Activated naive CD4-positive, alpha-beta T cell treated with anti-CD3 and anti-CD28 coated beads for 36 hours (primary cell): Measurements from ENCODE around the gene TMEM151B. TPM values are rescaled to one million over a fixed set of nuclear protein-coding genes. Genes with fewer than 3 reads are reported as not detected.

Experiments
- CTCF ChIA-PET: fragments of 350-600 bp; sonication (Branson Sonifier 250); formaldehyde crosslinking; loops from one replicate; lab custom pipeline; 2021; ENCODE audit warnings: antibody characterized with exemption; lab: Charles Lee
- DNase-seq: peaks from one replicate; pipeline ENCODE4 v3.0.0-alpha.2; 2020
- H3K27ac Mint-ChIP-seq: one replicate; pipeline ENCODE4 v1.8.0; 2021; ENCODE audit warnings: mild to moderate bottlenecking, mixed read lengths
- H3K27me3 Mint-ChIP-seq: one replicate; pipeline ENCODE4 v1.8.0; 2021; ENCODE audit warnings: low read depth, mixed read lengths
- H3K36me3 Mint-ChIP-seq: one replicate; pipeline ENCODE4 v1.8.0; 2021; ENCODE audit warnings: low read depth, mixed read lengths
- H3K4me1 Mint-ChIP-seq: one replicate; pipeline ENCODE4 v1.8.0; 2021; ENCODE audit warnings: low read depth, mixed read lengths
- H3K4me3 Mint-ChIP-seq: one replicate; pipeline ENCODE4 v1.8.0; 2021; ENCODE audit warnings: mild to moderate bottlenecking, moderate library complexity, mixed read lengths
- H3K9me3 Mint-ChIP-seq: one replicate; pipeline ENCODE4 v1.8.0; 2021; ENCODE audit warnings: mixed read lengths
- intact Hi-C: fragments of 100-400 bp; cut with micrococcal nuclease; formaldehyde crosslinking; loops from one replicate; pipeline ENCODE4 v1.15.1; 2023
- total RNA-seq, 2 experiments: library from RNA; stranded (reverse); gene quantifications; one replicate each; pipeline ENCODE4 v1.2.3, GENCODE V29; 2021

Gene TMEM151B
- total RNA-seq, 2 experiments from 2014 or later = not detected

DNA sequence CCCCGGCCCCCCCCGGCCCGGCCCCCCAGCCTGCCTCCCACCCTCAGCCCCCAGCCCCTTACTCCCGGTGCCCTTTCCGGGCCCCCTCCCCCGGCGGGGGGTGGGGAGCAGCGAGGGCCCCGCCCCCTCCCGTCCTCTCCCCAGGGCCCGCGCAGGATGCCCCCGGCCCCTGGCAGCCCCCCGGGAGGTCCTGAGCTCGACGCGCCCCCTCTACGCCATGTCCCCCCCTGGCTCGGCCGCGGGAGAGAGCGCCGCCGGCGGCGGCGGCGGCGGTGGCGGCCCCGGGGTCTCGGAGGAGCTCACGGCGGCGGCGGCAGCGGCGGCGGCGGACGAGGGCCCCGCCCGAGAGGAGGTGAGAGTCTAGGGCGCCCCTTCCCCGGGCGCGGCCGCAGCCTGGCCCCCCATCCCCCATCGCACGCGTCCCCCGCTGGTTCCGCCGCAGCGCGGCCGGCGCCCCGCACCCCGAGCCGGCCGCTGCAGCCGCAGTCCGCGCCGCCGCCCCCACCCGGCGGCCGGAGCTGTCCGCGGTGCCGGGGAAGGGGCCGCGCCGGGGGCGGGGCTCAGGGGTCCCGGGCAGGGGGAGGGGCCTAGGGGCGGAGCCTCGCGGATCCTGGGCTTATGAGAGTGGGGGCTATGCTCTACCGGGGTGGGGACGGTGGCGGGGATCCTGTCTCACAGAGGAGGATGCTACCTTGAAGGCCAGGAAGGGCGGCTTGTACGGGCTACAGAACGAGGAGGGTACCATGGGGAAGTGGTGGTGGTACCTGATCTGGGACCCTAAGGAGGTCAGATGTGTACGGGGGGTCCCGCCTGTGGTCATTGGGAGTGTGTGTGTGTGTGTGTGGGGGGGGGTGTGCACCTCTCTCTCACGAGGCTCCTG, 516 bp downstream of the TMEM151B start:
- intact Hi-C loops = no loop called here
- CTCF ChIA-PET = interaction anchor here (1.1 kb wide), 1 partner anchor 101 kb away, joined by 3 read pairs; no protein-coding TSS in a partner anchor
- Mint-ChIP-seq H3K27me3 (peaks cover 48% of the 10 kb centered on the region), H3K27ac (no peak overlapping the region), H3K36me3 (no peaks in the 10 kb centered on the region), H3K4me1 (peaks cover 32% of the 10 kb centered on the region), H3K9me3 (no peaks in the 10 kb centered on the region), H3K4me3 (peak overlapping the region; percentile 52)
- DNase-seq = no peak

DNA sequence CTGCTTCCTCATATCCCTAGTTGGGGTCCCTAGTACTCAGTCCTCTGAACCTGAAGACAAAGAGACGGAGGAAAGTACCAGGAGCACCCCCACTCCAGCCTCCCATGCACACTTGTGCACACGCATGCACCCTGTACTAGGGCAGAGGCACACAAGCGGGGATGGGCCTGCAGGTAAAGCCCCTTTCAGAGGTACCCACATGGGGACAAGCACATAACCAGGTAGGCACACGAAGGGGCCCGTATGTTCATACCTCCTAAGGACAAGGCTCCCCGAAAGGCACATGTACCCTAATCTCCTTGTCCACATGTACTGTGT, 1.1 kb downstream of the TMEM151B start:
- Mint-ChIP-seq H3K4me1 (peaks cover 26% of the 10 kb centered on the region), H3K4me3 (peak overlapping the region; percentile 52), H3K36me3 (no peaks in the 10 kb centered on the region), H3K27me3 (peaks cover 48% of the 10 kb centered on the region), H3K9me3 (no peaks in the 10 kb centered on the region), H3K27ac (no peak overlapping the region)
- no peak for DNase-seq
- CTCF ChIA-PET = no interaction called here
- intact Hi-C loops = no loop called here

DNA sequence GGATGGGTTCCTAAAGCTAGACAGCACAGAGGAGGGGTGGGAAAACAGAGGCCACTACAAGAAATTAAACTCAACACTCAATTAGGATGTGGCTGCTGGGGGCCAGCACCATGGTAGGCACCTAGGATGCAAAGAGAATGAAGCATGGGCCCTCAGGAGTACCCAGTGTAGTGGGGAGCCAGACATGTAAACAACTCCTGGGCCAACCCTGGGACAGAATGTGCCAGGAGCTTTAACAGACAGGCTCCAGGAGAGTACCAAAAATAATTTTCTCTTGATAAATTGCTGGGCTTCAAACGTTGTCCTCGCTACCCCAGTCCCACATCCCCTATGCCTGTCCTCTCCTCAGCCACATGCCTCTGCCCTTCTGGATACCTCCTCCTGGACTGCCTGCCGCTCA, 1.7 kb downstream of the TMEM151B start:
- peaks cover 52% of the 10 kb centered on the region for H3K27me3 Mint-ChIP-seq
- no peak overlapping the region for H3K4me3 Mint-ChIP-seq
- no peak for DNase-seq
- intact Hi-C loops = no loop called here
- H3K4me1 Mint-ChIP-seq = peaks cover 21% of the 10 kb centered on the region
- no peak overlapping the region for H3K27ac Mint-ChIP-seq
- no peaks in the 10 kb centered on the region for H3K36me3 Mint-ChIP-seq
- H3K9me3 Mint-ChIP-seq = no peaks in the 10 kb centered on the region
- CTCF ChIA-PET = interaction anchor here (0.7 to 1.0 kb wide), 2 partner anchors 33 to 41 kb away, joined by 3 read pairs; partner anchors contain the start of gene AARS2

DNA sequence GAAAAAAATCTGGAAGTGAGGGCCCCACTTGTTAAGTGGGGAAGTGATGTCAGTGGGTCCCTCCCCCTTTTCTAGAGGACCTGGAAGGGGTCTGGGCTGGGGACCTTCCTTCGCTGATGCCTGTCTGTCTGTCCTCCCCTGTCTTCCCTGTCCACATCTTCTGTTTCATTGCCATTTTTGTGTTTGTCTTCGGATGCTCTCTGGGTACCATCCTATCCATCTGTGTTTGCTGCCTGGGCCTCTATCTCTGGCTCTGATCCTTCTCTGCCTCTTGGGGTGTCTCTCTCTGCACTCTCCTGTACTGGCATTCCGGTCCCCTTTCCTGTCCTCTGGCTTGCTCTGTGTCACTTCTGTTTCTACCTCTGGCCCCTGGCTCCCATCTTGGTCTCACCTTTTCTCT, 2.3 kb downstream of the TMEM151B start:
- CTCF ChIA-PET = interaction anchor here (0.7 to 1.0 kb wide), 2 partner anchors 33 to 40 kb away, joined by 3 read pairs; partner anchors contain the start of gene AARS2
- H3K27me3 Mint-ChIP-seq = peaks cover 58% of the 10 kb centered on the region
- no peak overlapping the region for H3K4me3 Mint-ChIP-seq
- no peaks in the 10 kb centered on the region for H3K36me3 Mint-ChIP-seq
- H3K27ac Mint-ChIP-seq = no peak overlapping the region
- intact Hi-C loops = no loop called here
- DNase-seq = no peak
- no peaks in the 10 kb centered on the region for H3K9me3 Mint-ChIP-seq
- peaks cover 19% of the 10 kb centered on the region for H3K4me1 Mint-ChIP-seq

DNA sequence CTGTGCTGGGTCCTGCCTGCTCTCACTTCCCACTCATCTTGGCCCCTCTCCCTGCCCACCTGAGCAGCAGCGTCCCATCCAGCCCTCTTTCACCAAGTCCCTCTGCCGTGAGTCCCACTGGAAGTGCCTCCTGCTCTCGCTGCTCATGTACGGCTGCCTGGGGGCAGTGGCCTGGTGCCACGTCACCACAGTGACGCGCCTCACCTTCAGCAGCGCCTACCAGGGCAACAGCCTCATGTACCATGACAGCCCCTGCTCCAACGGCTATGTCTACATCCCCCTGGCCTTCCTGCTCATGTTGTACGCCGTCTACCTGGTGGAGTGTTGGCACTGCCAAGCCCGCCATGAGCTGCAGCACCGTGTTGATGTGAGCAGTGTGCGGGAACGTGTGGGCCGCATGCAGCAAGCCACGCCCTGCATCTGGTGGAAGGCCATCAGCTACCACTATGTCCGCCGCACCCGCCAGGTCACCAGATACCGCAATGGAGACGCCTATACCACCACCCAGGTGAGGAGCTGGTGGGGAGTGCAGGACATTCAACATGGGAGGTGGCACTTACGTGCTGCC, 2.8 kb downstream of the TMEM151B start:
- DNase-seq = no peak
- intact Hi-C loops = no loop called here
- CTCF ChIA-PET = interaction anchor here (1.0 kb wide), 1 partner anchor 32 kb away, joined by 3 read pairs; no protein-coding TSS in a partner anchor
- Mint-ChIP-seq H3K4me1 (peaks cover 18% of the 10 kb centered on the region), H3K9me3 (no peaks in the 10 kb centered on the region), H3K27ac (no peak overlapping the region), H3K4me3 (no peak overlapping the region), H3K36me3 (no peaks in the 10 kb centered on the region), H3K27me3 (peaks cover 64% of the 10 kb centered on the region)

DNA sequence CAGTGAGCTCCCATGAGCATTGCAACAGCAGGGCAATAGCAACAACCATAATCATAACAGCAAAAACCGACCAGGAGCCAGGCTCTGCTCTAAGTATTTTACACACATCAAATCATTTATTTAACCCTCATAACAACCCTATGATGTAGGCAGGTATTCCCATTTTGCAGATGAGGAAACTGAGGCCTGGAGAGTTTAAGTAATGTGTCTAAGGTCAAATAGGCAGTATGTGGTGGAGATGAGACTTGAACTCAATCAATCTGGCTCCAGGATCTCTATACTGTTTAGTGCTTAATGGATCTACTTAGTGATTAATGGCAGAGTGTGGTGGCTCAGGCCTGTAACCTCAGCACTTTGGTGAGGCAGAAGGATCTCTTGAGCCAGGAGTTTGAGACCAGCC, 3.4 kb downstream of the TMEM151B start:
- no peak overlapping the region for H3K27ac Mint-ChIP-seq
- H3K4me1 Mint-ChIP-seq = peaks cover 17% of the 10 kb centered on the region
- H3K4me3 Mint-ChIP-seq = no peak overlapping the region
- intact Hi-C loops = no loop called here
- H3K27me3 Mint-ChIP-seq = peaks cover 62% of the 10 kb centered on the region
- no peak for DNase-seq
- CTCF ChIA-PET = no interaction called here
- no peaks in the 10 kb centered on the region for H3K9me3 Mint-ChIP-seq
- H3K36me3 Mint-ChIP-seq = no peaks in the 10 kb centered on the region

DNA sequence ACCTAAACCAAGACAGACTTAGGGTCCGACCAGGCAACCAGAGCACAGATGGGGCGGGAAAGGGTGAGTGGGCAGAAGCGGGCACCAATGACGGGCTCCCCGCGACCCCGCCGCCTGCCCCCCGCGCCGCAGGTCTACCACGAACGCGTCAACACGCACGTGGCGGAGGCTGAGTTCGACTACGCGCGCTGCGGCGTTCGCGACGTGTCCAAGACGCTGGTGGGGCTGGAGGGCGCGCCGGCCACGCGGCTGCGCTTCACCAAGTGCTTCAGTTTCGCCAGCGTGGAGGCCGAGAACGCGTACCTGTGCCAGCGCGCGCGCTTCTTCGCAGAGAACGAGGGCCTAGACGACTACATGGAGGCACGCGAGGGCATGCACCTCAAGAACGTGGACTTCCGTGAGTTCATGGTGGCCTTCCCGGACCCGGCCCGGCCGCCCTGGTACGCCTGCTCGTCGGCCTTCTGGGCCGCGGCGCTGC, 5.1 kb downstream of the TMEM151B start:
- H3K4me1 Mint-ChIP-seq = peaks cover 2% of the 10 kb centered on the region
- no peak overlapping the region for H3K27ac Mint-ChIP-seq
- intact Hi-C loops = no loop called here
- no peak overlapping the region for H3K4me3 Mint-ChIP-seq
- no peak for DNase-seq
- peaks cover 59% of the 10 kb centered on the region for H3K27me3 Mint-ChIP-seq
- no peaks in the 10 kb centered on the region for H3K9me3 Mint-ChIP-seq
- CTCF ChIA-PET = interaction anchor here (0.7 to 2.1 kb wide), 5 partner anchors 8 to 349 kb away, joined by 3 to 9 read pairs (median 3); partner anchors contain the start of gene AARS2
- no peaks in the 10 kb centered on the region for H3K36me3 Mint-ChIP-seq

DNA sequence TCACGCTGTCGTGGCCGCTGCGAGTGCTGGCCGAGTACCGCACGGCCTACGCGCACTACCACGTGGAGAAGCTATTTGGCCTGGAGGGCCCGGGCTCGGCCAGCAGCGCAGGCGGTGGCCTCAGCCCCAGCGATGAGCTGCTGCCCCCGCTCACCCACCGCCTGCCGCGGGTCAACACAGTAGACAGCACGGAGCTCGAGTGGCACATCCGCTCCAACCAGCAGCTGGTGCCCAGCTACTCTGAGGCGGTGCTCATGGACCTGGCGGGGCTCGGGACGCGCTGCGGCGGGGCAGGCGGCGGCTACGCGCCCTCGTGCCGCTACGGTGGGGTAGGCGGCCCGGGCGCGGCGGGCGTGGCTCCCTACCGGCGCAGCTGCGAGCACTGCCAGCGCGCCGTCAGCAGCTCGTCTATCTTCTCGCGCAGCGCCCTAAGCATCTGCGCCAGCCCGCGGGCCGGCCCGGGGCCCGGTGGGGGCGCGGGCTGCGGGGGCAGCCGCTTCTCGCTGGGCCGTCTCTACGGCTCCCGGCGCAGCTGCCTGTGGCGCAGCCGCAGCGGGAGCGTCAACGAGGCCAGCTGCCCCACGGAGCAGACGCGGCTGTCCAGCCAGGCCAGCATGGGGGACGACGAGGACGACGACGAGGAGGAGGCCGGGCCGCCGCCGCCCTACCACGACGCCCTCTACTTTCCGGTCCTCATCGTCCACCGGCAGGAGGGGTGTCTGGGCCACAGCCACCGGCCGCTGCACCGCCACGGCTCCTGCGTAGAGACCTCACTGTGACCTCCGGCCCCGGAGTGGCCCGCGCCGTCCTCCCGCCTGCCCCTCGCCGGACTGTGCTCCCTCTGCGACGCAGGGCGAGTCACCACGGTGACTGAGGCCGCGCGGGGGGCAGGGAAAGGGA, 5.7 kb downstream of the TMEM151B start:
- H3K4me1 Mint-ChIP-seq = peaks cover 1% of the 10 kb centered on the region
- H3K36me3 Mint-ChIP-seq = no peaks in the 10 kb centered on the region
- no peak overlapping the region for H3K4me3 Mint-ChIP-seq
- peak; percentile 18 for DNase-seq
- intact Hi-C loops = no loop called here
- CTCF ChIA-PET = interaction anchor here (0.7 to 2.1 kb wide), 5 partner anchors 9 to 350 kb away, joined by 3 to 9 read pairs (median 3); partner anchors contain the start of gene AARS2
- no peak overlapping the region for H3K27ac Mint-ChIP-seq
- H3K9me3 Mint-ChIP-seq = no peaks in the 10 kb centered on the region
- peaks cover 60% of the 10 kb centered on the region for H3K27me3 Mint-ChIP-seq

DNA sequence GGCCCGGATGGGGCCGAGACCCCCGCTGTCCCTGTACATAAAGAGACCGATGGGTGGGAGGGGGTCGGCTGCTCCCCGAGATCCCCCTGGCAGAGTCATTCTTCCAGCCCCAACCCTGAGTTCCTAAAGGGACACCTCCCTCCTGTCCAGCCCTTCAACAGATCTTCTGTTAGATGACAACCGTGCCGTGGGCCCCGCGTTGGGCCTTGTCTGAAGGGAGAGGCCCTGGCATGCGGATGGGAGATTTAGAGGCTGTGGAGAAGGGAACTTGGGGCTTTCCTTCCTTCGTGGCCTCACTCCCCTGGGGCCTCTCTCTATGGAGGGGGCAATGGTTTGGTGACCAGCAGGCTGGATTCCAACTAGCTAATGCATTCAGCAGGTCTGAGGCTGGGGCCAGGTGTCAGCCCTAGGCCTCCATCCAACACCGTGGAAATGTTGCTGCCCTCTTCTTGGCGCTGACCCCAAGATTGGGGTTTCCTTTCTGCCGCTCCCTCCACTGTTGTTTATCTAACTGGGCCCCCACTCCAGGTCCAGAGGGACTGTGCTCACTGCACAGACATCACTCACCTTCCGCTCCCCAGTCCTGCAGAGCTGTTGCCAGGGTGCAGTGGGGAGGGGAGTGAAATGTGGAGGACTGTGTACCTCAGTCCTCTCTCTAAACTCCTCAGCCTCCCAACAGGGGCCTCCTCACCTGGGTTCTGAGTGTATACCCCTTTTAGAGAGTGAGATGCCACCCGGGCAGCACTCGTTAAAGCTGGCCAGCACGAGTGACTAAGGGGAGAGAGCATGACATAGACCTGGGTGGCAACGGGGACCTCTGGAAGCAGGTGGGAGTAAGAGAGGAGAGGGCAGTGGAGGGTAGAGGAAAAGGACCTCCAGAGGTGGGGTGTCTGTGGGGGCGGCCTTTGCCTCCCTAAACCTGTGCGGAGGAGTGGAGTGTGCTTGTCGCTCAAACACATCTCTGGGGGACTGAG, 6.7 kb downstream of the TMEM151B start:
- intact Hi-C loops = no loop called here
- no peak overlapping the region for H3K4me3 Mint-ChIP-seq
- peaks cover 53% of the 10 kb centered on the region for H3K27me3 Mint-ChIP-seq
- no peak for DNase-seq
- no peak overlapping the region for H3K27ac Mint-ChIP-seq
- CTCF ChIA-PET = interaction anchor here (3.3 kb wide), 1 partner anchor 9 kb away, joined by 20 read pairs; no protein-coding TSS in a partner anchor
- no peaks in the 10 kb centered on the region for H3K9me3 Mint-ChIP-seq
- H3K36me3 Mint-ChIP-seq = no peaks in the 10 kb centered on the region
- no peaks in the 10 kb centered on the region for H3K4me1 Mint-ChIP-seq

DNA sequence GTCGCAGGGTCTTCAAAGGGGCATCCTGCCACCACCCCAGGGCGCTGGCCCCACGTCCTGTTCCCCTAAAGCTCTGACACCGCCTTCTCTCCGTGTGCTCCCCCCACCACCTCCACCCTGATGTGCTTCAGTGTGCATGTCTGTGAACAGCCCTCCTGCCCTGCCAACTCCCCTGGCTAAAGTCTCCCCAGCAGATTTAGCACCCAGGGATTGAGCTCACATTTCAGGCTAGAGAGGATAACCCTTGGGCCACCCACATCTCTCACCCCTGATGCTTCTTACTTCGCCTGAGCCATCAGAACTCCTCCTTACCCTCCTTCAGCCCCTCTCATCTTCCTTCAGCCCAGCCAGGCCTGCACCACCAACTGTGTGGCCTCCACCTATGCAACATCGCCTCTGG, 7.5 kb downstream of the TMEM151B start:
- Mint-ChIP-seq H3K27me3 (peaks cover 49% of the 10 kb centered on the region), H3K27ac (no peak overlapping the region), H3K9me3 (no peaks in the 10 kb centered on the region), H3K4me1 (no peaks in the 10 kb centered on the region), H3K4me3 (no peak overlapping the region), H3K36me3 (no peaks in the 10 kb centered on the region)
- CTCF ChIA-PET = interaction anchor here (3.3 kb wide), 1 partner anchor 10 kb away, joined by 20 read pairs; no protein-coding TSS in a partner anchor
- DNase-seq = no peak
- intact Hi-C loops = no loop called here

DNA sequence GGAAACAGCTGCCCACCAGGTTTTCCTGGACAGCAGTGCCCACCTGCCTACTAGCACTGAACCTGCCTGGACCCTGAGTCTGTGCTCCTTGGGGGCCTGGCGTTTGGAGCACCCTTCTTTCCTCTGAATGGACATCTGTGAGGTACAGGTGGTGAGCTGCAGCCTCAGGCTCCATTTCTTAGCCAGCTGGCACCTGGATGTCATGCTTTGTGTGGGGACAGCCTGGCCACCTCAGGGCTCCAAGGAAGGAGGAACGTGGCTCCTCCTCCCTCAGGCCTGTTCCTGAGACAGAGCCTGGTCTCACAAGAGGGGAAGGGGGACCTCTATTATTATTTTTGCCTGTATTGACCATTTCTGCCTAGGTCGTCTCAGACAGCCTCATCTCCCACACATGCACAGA, 8.1 kb downstream of the TMEM151B start:
- no peak for DNase-seq
- H3K9me3 Mint-ChIP-seq = no peaks in the 10 kb centered on the region
- H3K36me3 Mint-ChIP-seq = no peaks in the 10 kb centered on the region
- H3K27me3 Mint-ChIP-seq = peaks cover 44% of the 10 kb centered on the region
- no peaks in the 10 kb centered on the region for H3K4me1 Mint-ChIP-seq
- H3K27ac Mint-ChIP-seq = no peak overlapping the region
- CTCF ChIA-PET = interaction anchor here (3.3 kb wide), 1 partner anchor 10 kb away, joined by 20 read pairs; no protein-coding TSS in a partner anchor
- intact Hi-C loops = no loop called here
- no peak overlapping the region for H3K4me3 Mint-ChIP-seq
